GM23248 (cell line): ENCODE data around the gene EPHB4.

ENCODE experiments used
- EZH2 ChIP-seq: fragments of 200-600 bp; sonication (generic); IDR thresholded peaks from 2 replicates; pipeline ENCODE4 v1.6.1; 2018; ENCODE audit warnings: antibody characterized with exemption, mild to moderate bottlenecking; ENCODE audit not compliant: insufficient read depth, poor library complexity, severe bottlenecking
- EZH2phosphoT487 ChIP-seq: fragments of 200-600 bp; sonication (generic); IDR thresholded peaks from 2 replicates; pipeline ENCODE4 v1.6.1; 2018; ENCODE audit warnings: antibody characterized with exemption, moderate library complexity, mild to moderate bottlenecking, low read depth; ENCODE audit not compliant: insufficient read depth

DNA sequence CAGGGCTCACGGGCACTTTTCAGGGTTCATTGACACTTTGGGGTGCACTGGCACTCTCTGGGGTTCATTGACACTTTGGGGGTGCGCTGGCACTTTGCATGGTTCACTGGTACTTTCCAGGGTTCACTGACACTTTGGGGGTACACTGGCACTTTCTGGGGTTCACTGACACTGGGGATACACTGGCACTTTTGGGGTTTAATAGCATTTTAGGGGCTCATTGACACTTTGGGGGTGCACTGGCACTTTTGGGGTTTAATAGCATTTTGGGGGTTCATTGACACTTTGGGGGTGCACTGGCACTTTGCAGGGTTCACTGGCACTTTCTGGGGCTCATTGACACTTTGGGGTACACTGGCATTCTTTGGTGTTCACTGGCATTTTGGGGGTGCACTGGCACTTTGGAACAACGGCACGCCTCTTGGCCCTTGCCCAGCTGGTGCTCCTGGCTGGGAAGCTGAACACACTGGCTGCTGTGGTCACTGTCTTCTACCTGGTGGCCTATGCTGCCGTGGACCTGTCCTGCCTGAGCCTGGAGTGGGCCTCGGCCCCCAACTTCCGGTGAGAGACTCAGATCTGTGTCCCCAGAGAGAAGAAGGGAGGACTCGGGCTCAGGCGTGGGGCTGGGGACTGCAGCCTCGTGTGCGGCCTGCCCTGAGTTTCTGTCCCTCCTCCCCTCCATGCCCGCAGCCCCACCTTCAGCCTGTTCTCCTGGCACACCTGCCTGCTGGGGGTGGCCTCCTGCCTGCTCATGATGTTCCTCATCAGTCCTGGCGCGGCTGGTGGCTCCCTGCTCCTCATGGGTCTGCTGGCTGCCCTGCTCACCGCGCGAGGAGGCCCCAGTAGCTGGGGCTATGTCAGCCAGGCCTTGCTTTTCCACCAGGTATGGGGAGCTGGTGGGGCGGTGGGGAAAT lies 33.6 kb upstream of the EPHB4 start:
- no peak for TF ChIP-seq EZH2phosphoT487
- no peak for TF ChIP-seq EZH2
